NCI-H774 (cell line): ENCODE results near the gene ZNF609.
"Not testable (repeated sequence)": the region's sequence is repeated elsewhere in the genome, so short reads cannot be mapped to it uniquely, and the experiment has no call there.

Experiments used
- DNase-seq: peaks from one replicate; lab custom pipeline; 2025; lab: John Stamatoyannopoulos, UW

ZNF609 gene

DNA sequence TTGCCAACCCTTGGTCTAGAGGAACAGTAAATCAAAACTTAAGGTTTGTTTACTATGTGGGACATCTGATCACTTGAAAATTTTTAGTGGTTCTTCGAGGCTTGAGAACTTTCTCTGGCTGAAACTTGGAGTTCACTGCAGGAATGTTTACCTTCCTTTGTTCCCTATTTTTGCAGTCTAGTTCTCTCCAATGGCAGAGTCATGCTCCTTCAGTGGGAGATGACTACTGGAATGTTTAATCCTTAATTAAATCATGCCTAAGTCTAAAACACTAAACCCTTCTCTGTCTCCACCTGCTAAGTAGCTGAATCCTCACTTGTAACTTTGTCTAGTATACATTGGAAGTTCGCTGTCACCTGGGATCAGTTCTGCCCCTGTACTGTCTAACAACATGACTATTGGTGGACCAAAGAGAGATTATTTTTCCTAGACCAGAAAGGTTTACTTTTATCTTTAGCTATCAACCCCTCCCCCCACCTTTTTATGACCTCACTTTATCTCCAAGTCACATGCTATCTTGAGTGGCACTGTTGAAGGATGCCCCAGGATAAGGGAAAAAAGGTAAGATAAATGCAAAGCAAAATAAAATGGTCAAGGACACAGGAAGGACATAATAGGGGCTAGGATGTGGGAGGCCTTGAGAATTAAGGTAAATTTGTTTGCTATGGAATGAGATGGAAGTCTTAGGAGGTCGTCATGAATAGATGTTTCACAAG is 1.2 kb upstream of the ZNF609 start:
- no peak for DNase-seq

DNA sequence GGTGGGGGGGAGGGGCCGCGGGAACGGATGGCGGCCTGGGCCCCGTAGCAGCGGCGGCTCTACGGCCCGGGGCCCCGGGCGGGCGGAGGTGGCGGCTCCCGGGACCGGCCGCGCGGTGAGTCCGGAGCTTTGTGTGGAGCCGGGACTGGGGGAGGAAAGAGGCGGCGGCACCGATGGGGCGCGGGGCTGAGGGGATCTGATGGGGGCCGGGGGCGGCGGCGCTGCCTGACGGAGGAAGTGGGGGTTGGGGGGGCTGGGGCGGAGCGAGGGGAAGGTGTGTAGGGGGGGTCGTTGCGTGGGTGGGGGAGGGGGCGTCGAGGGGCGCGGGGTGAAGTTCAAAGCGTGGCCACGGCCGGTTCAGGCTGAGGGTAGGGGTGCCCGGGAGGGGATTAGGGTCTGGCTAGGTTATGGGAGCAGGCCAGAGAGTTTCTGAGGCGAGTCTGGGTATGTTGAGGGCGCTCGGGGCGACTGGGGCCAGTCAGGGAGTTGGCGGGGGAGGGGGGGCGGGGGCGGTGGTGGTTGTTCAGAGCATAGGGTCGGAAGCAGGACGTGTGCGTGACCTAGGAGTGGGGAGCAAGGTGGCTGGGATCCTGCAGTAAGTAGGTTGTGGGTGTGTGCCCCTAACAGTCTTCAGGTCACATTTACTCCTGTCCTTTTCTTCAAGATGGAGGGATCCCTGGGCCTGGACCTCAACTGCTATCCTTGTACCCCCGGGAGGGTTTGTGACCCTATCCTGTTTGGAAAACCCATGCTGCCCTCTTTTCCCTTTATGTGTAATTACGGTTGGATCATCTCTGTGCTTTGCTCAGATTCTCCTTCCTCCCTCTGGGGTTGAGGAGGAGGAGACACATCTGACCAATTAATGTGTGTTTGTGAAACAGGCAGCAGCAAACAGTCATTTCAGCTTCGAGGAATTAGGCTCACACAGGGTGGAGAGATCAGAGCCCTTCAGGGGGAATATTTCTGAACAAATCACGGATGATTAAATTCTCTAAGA is 644 bp downstream of the ZNF609 start:
- peak; percentile 40 for DNase-seq

DNA sequence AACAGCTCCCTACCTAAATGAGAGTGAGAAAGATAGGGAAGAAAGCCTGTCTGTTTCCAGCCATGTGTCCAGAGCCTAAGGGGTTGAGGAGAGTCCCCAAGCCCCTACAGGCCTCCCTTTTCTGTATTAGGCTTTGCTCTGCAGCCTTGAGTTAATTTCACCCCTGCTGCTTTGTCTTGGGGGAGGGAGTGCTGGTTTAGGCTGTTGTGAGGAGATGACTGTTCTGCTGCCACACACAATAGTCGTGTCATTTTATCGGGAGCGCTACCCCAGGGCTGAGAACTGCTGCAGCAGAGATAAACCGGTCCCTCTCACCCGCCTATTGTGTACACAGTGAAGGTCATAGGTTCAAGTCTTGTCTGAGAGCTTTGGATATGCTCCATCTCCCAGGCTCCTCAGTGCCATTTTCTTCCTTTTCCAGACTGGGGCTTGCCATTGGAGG is 1.4 kb downstream of the ZNF609 start:
- DNase-seq: no peak

DNA sequence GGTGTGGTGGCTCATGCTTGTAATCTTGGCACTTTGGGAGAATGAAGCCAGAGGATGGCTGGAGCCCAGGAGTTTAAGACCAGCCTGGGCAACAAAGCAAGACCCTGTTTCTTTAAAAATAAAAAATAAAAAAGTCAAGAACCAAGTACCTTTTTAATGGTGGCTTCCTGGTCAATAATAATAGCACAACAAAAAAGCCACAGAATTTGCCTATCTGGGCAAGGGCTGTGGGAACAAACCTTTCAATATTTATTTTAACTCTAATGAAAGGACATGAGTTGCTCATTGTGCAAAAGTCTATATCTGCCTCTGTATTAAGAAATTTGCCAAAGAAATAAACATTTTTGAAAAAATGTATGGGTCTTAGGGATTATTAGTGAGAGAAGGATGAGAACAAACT is 2.1 kb downstream of the ZNF609 start:
- no peak for DNase-seq

DNA sequence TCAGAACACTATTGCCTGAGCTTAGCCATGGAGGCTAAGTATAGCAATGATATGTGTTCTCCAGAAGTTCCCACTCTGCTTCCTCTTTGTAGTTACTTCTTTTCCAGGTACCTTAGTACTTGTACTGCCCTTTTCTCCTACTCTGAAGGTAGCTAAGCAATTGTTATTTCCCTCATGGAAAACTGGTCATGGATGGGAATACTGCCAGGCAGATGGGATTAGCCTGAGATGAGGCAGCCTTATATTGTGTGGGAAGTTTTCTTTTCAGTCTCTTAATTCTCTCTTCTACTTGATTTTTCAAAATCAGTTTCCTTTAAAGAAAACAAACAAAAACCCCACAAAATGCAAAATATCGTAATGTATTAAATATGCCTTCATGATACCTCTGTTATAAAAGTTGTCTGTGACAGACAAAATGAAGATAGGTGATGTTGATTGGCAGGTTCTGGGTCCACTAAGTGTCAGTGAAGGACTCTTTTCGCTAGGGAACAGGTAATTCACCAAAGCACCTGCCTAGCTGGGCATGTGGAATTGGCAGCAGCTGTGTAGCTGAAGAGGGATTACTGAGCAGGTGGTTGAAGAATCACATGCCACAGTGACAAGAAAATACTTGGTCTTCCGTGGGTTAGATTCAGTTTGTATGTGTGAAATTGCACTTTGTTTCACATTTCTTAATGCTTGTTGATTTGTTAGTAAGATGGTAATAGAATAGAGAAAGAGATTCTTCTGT is 4.1 kb downstream of the ZNF609 start:
- peak; percentile 65 for DNase-seq

DNA sequence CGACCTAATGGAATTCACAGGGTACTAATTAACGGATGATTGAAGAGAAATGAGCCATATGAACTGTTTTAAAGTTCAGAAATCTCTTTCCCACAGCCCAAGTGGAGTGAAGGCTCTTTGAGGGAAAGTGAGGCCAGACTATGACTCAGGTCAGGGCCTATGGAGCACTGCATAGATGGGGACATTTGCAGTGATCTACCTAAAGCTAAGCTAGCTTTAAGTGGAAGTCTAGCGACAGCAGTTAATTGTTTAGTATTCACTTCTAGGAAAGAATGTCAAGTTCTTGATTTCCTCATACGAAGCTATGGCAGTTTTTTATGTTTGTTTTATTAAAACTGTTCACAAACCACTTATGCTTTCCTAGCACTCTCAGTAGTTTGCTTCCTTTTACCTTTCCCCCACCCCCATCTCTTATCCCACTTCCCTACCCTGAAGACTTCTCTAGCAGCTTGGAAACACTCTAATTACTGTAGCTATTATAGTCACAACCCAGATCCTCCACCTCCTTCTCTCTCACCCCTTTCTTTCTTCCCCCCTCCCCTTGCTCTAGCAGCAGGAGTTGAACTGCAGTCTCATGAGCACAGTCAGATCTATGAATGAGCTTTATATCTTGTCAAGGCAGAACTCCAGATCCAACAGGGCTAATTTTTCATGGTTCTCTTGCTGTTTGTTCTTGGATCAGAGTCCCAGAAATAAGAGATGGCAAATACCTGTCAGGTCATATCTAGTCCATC is 6.2 kb downstream of the ZNF609 start:
- DNase-seq: no peak

DNA sequence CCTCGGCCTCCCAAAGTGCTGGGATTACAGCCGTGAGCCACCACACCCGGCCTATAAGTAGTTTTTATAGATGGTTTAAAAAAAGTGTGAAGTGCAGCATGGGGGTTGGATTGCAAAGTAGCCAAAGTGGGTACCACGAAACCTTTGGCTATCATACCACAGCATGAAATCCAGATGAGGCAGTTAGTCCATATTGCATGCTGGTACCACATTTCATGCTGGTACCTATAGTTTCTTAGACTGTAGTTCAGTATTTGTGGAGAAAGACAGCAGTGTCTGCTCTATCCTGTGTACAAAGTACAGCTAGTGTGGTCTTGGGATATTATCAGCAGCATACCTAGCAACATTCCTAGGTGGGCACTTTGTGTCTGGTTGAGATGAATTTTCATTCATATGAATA is 11.8 kb downstream of the ZNF609 start:
- no peak for DNase-seq

DNA sequence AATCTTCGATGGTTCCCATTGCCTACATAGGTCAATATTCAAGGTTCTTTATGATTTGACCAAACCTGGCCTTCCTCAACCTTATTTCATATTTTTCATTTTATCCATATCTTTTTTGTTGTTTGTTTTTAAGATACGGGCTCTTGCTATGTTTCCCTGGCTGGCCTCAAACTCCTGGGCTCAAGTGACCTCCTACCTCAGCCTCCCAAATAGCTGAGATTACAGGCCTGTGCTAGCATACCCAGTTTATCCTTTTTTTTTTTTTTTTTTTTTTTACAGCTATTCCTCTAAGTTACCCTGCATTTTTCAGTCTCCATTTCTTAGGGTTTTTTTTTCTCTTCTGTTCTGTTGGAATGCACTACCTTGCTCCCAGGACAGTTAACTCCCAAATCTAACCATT is 14.5 kb downstream of the ZNF609 start:
- DNase-seq: no peak

DNA sequence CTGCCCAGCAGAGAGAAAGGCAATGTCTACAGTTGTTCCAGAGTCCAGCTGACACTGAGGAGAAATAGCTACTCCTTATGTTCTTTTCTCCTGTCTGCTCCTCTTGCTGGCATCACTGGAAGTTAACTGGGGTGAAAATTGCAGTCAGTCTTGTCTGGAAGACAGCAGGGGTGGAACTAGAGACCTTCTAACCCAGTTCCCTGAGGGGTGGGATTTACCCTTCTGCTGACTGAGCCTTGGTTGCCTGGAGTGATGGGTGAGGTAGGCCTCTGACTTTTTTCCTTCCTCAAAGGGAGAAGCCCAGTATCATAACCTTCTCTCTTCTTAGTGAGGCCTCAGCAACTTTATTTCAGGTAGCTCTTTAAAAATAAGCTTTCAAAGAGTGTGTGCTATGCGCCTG is 16.2 kb downstream of the ZNF609 start:
- no peak for DNase-seq

DNA sequence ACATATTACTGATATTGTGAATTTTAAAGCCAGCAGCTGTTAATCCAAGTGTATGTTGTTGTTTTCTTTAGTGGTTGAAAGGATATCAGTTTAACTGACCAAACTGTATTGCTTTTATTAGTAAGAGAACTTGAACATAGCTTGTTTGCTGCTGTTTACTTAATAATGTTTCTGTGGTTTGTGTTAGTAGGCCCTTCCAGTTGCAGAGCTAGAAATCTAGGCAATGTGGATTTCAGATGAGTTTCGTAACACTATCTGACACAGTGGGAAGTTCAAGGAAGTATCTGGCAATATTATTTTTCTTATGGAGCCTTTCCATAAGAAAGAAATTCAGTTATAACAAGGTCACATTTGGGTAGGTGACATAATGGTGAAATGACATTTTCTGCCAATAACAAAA is 18.5 kb downstream of the ZNF609 start:
- DNase-seq: no peak

DNA sequence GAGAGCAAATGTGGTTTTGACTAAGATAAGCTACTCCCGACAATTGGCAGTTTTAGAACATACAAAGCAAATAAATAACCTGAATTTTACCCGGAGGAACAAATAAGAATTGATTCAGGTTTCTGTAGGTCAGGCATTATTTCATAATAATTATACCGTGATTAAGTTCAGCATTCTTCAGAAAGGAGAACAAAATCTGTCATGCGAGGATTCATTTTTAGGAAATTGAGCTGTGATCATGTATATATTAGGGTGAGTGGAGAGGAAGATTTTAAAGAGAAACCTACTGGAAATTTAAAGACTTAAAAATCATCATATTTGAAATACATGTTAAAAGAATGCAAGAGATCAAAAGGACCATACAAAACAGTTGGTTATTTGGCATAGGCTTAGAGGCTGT is 20.5 kb downstream of the ZNF609 start:
- no peak for DNase-seq

DNA sequence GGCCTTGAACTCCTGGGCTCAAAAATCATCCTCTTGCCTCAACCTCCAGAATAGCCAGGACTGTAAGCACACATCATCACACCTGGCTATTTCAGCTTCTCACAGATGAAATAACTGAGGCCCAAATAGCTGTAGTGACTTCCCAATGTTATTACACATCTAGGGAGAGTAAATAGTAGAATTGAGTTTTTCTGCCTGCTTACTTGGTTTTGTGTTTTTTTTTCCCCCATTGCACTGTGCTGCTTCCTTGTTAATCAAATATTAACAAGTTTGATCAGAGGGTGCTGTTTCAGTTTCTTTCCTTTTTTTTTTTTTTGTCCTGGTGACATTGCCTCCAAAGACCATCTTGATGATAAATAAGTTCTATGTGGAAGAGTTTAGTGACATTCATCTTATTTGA is 23.4 kb downstream of the ZNF609 start:
- no peak for DNase-seq

DNA sequence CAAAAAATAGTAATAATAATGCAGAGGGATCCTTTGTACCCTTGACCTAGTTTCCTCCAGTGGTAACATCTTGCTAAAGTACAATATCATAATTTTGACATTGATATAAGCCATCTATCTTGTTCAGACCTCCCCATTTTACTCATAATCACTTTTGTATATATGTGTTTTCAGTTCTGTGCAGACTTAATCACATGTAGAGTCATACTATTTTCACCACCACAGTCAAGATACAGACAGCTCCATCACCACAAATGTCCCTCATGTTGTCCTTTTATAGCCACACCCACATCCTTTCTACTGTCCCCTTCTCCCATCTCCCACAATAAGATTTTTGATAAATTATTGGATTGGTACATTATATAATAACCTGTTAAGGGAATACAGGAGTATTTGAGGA is 25.4 kb downstream of the ZNF609 start:
- no peak for DNase-seq

DNA sequence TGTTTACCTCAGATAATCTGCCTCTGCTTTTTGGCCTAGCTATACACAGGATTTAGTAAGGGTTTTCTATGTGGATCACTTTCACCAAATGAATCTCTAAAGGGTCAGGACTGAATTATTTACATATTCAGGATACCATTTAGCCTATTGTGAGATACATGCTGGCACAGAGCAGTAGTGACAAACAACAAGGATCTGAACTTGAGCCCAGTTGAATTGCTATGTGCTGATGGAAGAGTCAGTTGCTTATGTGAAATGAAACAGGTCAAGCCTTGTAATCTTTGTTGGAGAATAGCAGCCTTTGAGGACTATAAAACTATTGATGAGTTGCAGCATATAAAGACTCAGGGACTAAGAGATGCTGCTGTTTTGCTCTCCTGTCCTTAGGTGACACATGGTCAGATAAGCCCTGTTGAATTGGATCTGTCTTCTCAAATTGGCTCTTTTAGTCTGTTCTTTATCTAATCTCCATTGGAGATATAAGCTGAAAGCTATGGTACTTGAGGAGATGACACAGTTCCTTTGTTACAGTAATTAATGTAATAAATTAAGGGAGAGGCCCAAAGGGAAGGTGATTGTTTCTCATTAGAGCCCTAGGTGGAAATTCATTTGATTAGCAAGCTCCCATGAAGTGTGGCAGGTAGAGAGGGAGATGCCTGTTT is 30.4 kb downstream of the ZNF609 start:
- DNase-seq: no peak

DNA sequence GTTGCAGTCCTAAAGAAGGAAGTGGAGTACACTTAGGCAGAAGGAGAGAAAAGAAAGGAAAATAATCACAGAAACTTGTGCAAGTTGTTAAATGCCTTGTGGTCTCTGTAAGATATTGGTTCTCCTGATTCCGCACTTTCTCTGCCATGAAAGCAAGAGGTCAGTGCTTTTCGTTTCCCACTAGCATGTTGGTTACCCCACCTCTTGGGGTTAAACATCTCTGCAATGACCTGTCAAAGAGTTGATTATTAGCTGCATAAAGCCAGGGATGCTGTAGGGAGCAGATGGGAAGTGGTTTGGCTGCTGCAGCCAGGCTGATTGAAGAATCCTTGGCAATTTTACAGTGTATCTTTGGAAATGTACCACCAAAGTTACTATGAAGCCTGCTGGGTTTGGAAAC is 33.3 kb downstream of the ZNF609 start:
- no peak for DNase-seq

DNA sequence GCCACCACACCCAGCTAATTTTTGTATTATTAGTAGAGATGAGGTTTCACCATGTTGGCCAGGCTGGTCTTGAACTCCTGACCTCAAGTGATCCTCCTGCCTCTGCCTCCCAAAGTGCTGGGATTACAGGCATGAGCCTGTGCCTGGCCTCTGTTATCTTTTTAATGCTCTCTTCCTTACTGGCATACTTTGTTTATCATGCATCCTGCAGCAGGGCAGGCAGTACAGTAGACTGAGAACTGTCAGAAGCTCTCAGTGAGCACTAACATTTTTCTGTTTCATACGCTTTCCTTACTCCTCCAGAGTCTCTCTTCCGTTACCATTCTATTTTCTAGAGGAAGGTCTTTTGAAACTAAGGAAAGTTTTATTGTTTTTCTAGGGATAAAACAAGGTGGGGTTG is 35.6 kb downstream of the ZNF609 start:
- DNase-seq: not testable (repeated sequence)

DNA sequence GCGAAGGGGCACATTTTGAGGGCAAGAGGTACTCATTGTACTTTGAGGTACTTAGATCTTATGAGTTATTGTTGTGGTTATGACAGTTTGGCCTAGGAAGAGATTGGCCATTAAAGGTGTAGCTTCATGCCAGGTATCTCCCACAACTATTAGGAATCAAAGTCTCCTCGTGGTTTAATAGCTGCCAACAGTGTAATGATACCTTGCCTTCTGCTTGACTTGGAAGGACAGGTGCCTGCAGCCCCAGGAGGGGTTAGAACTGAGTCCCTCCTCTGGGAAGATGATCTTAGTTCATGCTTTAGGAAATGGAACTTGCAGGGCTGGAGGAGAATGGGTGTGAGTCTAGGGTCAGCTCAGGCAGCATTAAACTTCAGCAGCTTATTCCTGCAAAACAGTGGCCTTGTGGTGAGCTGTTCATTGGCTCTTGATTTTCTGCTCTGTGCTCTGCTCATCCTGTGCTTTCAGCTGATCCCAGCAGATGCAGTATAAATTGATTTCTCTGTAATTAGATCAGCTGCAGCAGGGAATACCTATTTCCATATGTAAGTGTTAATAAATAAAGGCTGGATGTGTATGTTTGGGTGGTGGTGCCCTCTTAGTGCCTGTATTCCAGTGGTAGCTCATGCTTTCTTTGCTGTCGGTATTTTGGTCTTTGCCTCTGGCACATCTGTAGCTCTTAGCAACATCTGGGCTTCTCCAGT is 40.5 kb downstream of the ZNF609 start:
- DNase-seq: no peak

DNA sequence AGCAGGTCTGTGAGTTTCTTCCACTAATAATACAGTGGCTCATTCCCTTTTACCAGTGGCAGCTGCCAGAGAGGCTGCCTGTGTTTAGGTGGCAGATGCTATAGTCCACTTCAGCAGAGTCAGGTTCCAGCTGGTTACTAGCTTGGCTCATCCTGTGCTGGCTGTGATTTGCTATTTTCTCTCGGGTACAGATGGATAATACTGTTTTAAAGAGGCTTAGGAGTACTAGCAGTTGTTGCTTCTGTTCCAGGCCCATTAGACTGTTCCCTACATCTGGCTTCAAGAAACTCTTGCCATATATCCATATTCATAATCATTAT is 41.0 kb downstream of the ZNF609 start:
- DNase-seq: no peak

DNA sequence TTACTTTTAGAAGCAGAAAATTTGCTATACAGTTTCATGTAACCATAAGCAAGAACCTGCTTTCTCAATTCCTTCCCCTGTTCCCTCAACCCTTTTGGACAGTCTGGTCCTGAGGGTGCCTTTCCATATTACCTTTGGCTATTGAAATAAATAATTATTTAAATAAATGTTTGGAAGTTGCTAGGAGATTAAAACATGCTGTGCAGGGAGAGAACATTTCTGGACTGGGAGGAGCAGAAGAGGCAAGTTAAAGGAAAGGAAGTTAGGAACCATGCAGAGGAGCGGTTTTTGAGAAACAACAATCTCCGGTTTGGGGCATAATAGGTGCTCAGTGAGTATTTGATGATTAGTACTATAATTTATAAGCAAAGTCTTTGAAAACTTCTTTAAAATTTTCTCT is 41.8 kb downstream of the ZNF609 start:
- no peak for DNase-seq

DNA sequence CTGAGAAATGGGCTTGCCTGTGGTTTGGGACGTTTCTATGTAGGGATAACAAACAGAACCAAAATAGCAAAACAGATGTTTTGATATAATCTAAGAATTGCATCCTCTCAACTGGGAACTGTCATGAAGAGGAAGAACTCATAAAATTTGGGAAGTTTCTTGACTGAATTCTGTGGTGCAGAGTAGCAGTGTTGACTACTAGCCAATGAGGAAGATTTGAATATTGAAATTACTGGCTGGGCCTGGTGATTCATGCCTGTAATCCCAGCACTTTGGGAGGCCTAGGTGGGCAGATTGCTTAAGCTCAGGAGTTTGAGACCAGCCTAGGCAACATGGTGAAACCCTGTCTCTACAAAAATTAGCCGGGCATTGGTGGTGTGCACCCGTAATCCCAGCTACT is 42.2 kb downstream of the ZNF609 start:
- DNase-seq: no peak

DNA sequence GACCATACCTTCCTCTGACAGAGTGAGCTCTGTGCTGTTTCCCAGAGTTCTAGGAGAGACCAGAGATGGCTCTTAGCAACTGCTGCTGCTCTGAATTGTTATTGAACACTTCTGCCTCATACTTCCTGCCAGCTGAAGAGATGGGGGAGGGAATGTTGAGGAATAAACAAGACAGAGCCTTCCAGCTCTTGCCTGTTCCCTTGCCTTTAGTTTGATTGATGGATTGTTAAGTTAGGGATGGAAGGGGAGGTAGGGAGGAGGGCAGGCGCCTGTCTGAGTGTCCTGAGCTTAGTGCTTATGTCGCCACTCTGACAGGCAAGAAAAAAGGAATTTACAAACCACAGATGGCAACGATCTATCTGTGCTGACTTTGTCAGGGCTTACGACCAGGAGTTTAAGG is 42.8 kb downstream of the ZNF609 start:
- no peak for DNase-seq
